Trophoblast cell (in vitro differentiated cells and primary cell): ENCODE results near the gene LRRFIP1.

Experiments used
- DNase-seq, 2 donors: peaks; one replicate each; pipeline ENCODE4 v3.0.0-alpha.2; 2016
- H2AFZ ChIP-seq: 2 replicates; pipeline ENCODE4 v1.6.1; 2013; ENCODE audit warnings: low read length, moderate library complexity, mild to moderate bottlenecking; ENCODE audit not compliant: insufficient read depth, poor library complexity
- H2AK5ac ChIP-seq: 2 replicates; pipeline ENCODE4 v1.6.1; 2013; ENCODE audit warnings: mild to moderate bottlenecking, low read length
- H2BK120ac ChIP-seq: 2 replicates; pipeline ENCODE4 v1.6.1; 2013; ENCODE audit warnings: low read length, mild to moderate bottlenecking, moderate library complexity; ENCODE audit not compliant: insufficient read depth, poor library complexity
- H2BK12ac ChIP-seq: 2 replicates; pipeline ENCODE4 v1.6.1; 2013; ENCODE audit warnings: mild to moderate bottlenecking, low read length, moderate library complexity
- H2BK5ac ChIP-seq: 2 replicates; pipeline ENCODE4 v1.6.1; 2013; ENCODE audit warnings: low read length, low read depth, moderate library complexity, mild to moderate bottlenecking; ENCODE audit not compliant: poor library complexity
- H3K14ac ChIP-seq: 2 replicates; pipeline ENCODE4 v1.6.1; 2013; ENCODE audit warnings: mild to moderate bottlenecking, low read length
- H3K18ac ChIP-seq: 2 replicates; pipeline ENCODE4 v1.6.1; 2013; ENCODE audit warnings: mild to moderate bottlenecking, low read length
- H3K23ac ChIP-seq: 2 replicates; pipeline ENCODE4 v1.6.1; 2013; ENCODE audit warnings: low read length
- H3K27ac ChIP-seq: 2 replicates; pipeline ENCODE4 v1.5.1; 2013; ENCODE audit warnings: low read depth, mild to moderate bottlenecking, inconsistent platforms, low read length, moderate library complexity
- H3K27me3 ChIP-seq: 2 replicates; pipeline ENCODE4 v1.6.1; 2013; ENCODE audit warnings: inconsistent platforms, mild to moderate bottlenecking, low read length, moderate library complexity; ENCODE audit not compliant: insufficient read depth
- H3K36me3 ChIP-seq, 2 experiments: 1 replicate in 1 of 2; 2 replicates in 1 of 2; pipeline ENCODE4 v1.6.1; 2013; ENCODE audit warnings: low read length in 2 of 2, mild to moderate bottlenecking in 2 of 2, moderate library complexity in 1 of 2; ENCODE audit not compliant: insufficient read depth in 2 of 2, control insufficient read depth in 1 of 2
- H3K4ac ChIP-seq: 2 replicates; pipeline ENCODE4 v1.6.1; 2013; ENCODE audit warnings: low read depth, mild to moderate bottlenecking, low read length, moderate library complexity
- H3K4me1 ChIP-seq, 2 experiments: 1 replicate in 1 of 2; 2 replicates in 1 of 2; pipeline ENCODE4 v1.6.1; 2013; ENCODE audit warnings: low read length in 2 of 2, mild to moderate bottlenecking in 2 of 2, moderate library complexity in 1 of 2; ENCODE audit not compliant: insufficient read depth in 2 of 2, control insufficient read depth in 1 of 2
- H3K4me2 ChIP-seq: 2 replicates; pipeline ENCODE4 v1.6.1; 2013; ENCODE audit warnings: inconsistent platforms, mild to moderate bottlenecking, low read length, moderate library complexity
- H3K4me3 ChIP-seq: 2 replicates; pipeline ENCODE4 v1.5.1; 2013; ENCODE audit warnings: mild to moderate bottlenecking, low read depth, low read length, inconsistent platforms
- H3K79me1 ChIP-seq: one replicate; pipeline ENCODE4 v1.6.1; 2013; ENCODE audit warnings: low read length
- H3K79me2 ChIP-seq: 2 replicates; pipeline ENCODE4 v1.6.1; 2013; ENCODE audit warnings: low read length, mild to moderate bottlenecking; ENCODE audit not compliant: control insufficient read depth, insufficient read depth, poor library complexity
- H3K9ac ChIP-seq: 2 replicates; pipeline ENCODE4 v1.6.1; 2013; ENCODE audit warnings: mild to moderate bottlenecking, low read length
- H3K9me3 ChIP-seq: 2 replicates; pipeline ENCODE4 v1.6.1; 2013; ENCODE audit warnings: low read depth, mild to moderate bottlenecking, control low read depth, inconsistent platforms, low read length; ENCODE audit not compliant: insufficient read depth
- H4K12ac ChIP-seq: 2 replicates; pipeline ENCODE4 v1.6.1; 2013; ENCODE audit warnings: low read depth, mild to moderate bottlenecking, low read length, moderate library complexity
- H4K8ac ChIP-seq: 2 replicates; pipeline ENCODE4 v1.6.1; 2013; ENCODE audit warnings: low read depth, mild to moderate bottlenecking, low read length, moderate library complexity
- H4K91ac ChIP-seq: one replicate; pipeline ENCODE4 v1.6.1; 2013; ENCODE audit warnings: low read depth, mild to moderate bottlenecking, low read length, moderate library complexity
- WGBS: extraction: QIAGEN DNeasy Blood & Tissue Kit; methylation state at CpG from one replicate; pipeline ENCODE4 v1.1.7; 2013; ENCODE audit warnings: missing lambda C conversion rate; ENCODE audit not compliant: insufficient read length, insufficient coverage; ENCODE audit errors: extremely low coverage; 5-methylcytosine and 5-hydroxymethylcytosine counted together

Gene LRRFIP1

GRCh38 chr2:237692601-237693290 lies 65.4 kb downstream of the LRRFIP1 start:
- peaks cover 30 to 43% of the 10 kb centered on the region in 2 experiments for H3K4me1 ChIP-seq
- H3K4me3 ChIP-seq: peak overlapping the region; percentile 91
- H4K8ac ChIP-seq: peak overlapping the region; percentile 38
- peak overlapping the region; percentile 62 for H2BK120ac ChIP-seq
- H2BK12ac ChIP-seq: peak overlapping the region; percentile 1
- DNase-seq: no peak
- peak overlapping the region; percentile 79 for H3K9ac ChIP-seq
- WGBS: no CpG with 5 or more reads among the region's 40 CpGs
- peaks cover 20% of the 10 kb centered on the region for H3K79me1 ChIP-seq
- peak overlapping the region; percentile 67 for H2AK5ac ChIP-seq
- H3K23ac ChIP-seq: no peak overlapping the region
- peaks cover 24% of the 10 kb centered on the region for H3K79me2 ChIP-seq
- peak overlapping the region; percentile 73 for H3K4ac ChIP-seq
- H3K14ac ChIP-seq: peak overlapping the region; percentile 67
- H3K36me3 ChIP-seq: no peaks in the 10 kb centered on the region
- peak overlapping the region; percentile 1 for H4K12ac ChIP-seq
- peak overlapping the region; percentile 62 for H4K91ac ChIP-seq
- H3K18ac ChIP-seq: peak overlapping the region; percentile 85
- peak overlapping the region; percentile 32 for H3K27ac ChIP-seq
- H2AFZ ChIP-seq: peak overlapping the region; percentile 62
- H3K4me2 ChIP-seq: peak overlapping the region; percentile 95
- H3K27me3 ChIP-seq: no peaks in the 10 kb centered on the region
- peak overlapping the region; percentile 80 for H2BK5ac ChIP-seq
- H3K9me3 ChIP-seq: no peaks in the 10 kb centered on the region

- H3K27ac ChIP-seq: no peak overlapping the region
- no peak overlapping the region for H2BK5ac ChIP-seq
- no peak overlapping the region for H3K9ac ChIP-seq
- no peak overlapping the region for H3K4me3 ChIP-seq
- WGBS: no CpG with 5 or more reads among the region's 6 CpGs
- no peak overlapping the region for H3K18ac ChIP-seq
- H2AFZ ChIP-seq: no peak overlapping the region
- peaks cover 26% of the 10 kb centered on the region for H3K79me2 ChIP-seq
- no peaks in the 10 kb centered on the region for H3K27me3 ChIP-seq
- H2BK120ac ChIP-seq: no peak overlapping the region
- H4K91ac ChIP-seq: no peak overlapping the region
- peaks cover 20% of the 10 kb centered on the region for H3K79me1 ChIP-seq
- H2AK5ac ChIP-seq: no peak overlapping the region
- peak in 1 of 2 donors; percentile 45 for DNase-seq
- peak overlapping the region; percentile 92 for H3K4ac ChIP-seq
- H3K23ac ChIP-seq: no peak overlapping the region
- H3K36me3 ChIP-seq: no peaks in the 10 kb centered on the region
- H4K8ac ChIP-seq: no peak overlapping the region
- peak overlapping the region; percentile 95 for H3K4me2 ChIP-seq
- H4K12ac ChIP-seq: no peak overlapping the region
- H2BK12ac ChIP-seq: no peak overlapping the region
- H3K14ac ChIP-seq: no peak overlapping the region
- peaks cover 33 to 44% of the 10 kb centered on the region in 2 experiments for H3K4me1 ChIP-seq
- no peaks in the 10 kb centered on the region for H3K9me3 ChIP-seq
Observed at GRCh38 chr2:237693291-237693994, 66.1 kb downstream of the LRRFIP1 start.

- Histone ChIP-seq H3K4me2 (no peak overlapping the region), H3K79me1 (peaks cover 20% of the 10 kb centered on the region), H3K4ac (peak overlapping the region; percentile 92), H3K79me2 (peaks cover 26% of the 10 kb centered on the region), H3K4me1 (peaks cover 35 to 47% of the 10 kb centered on the region in 2 experiments), H3K36me3 (no peaks in the 10 kb centered on the region), H3K27me3 (no peaks in the 10 kb centered on the region), H2BK120ac (no peak overlapping the region), H3K23ac (no peak overlapping the region), H3K18ac (peak overlapping the region; percentile 79), H2BK12ac (peak overlapping the region; percentile 29), H3K14ac (peak overlapping the region; percentile 21), H4K12ac (no peak overlapping the region), H3K4me3 (no peak overlapping the region), H3K9me3 (no peaks in the 10 kb centered on the region), H4K91ac (peak overlapping the region; percentile 5), H4K8ac (no peak overlapping the region), H3K9ac (no peak overlapping the region), H2AK5ac (peak overlapping the region; percentile 8), H2BK5ac (no peak overlapping the region), H3K27ac (no peak overlapping the region), H2AFZ (peak overlapping the region; percentile 24)
- DNase-seq: no peak
- no CpG with 5 or more reads among the region's 15 CpGs for WGBS
Observed at GRCh38 chr2:237694415-237695194, 67.2 kb downstream of the LRRFIP1 start.

- Histone ChIP-seq H3K18ac (no peak overlapping the region), H2BK5ac (no peak overlapping the region), H3K4me2 (no peak overlapping the region), H3K4me3 (no peak overlapping the region), H4K8ac (no peak overlapping the region), H3K27me3 (no peaks in the 10 kb centered on the region), H3K79me1 (peaks cover 20% of the 10 kb centered on the region), H2AFZ (no peak overlapping the region), H3K23ac (no peak overlapping the region), H3K36me3 (no peaks in the 10 kb centered on the region), H3K9ac (no peak overlapping the region), H2BK12ac (no peak overlapping the region), H3K27ac (no peak overlapping the region), H4K91ac (no peak overlapping the region), H2AK5ac (no peak overlapping the region), H2BK120ac (no peak overlapping the region), H3K79me2 (peaks cover 29% of the 10 kb centered on the region), H3K4me1 (peaks cover 40 to 53% of the 10 kb centered on the region in 2 experiments), H3K14ac (no peak overlapping the region), H3K9me3 (no peaks in the 10 kb centered on the region), H3K4ac (no peak overlapping the region), H4K12ac (no peak overlapping the region)
- DNase-seq: peak; percentile 83 to 90
- no CpG with 5 or more reads among the region's 7 CpGs for WGBS
Observed at GRCh38 chr2:237695201-237695780, 67.9 kb downstream of the LRRFIP1 start.
